NB4 (cell line): Measurements from ENCODE around the gene SERPINB7.

ENCODE experiments used
- TF ChIP-seq, protein P1 (sequence below): IDR thresholded peaks from 2 replicates; pipeline ENCODE4 v1.6.1; 2011; ENCODE audit warnings: low read depth, low read length
- TF ChIP-seq, protein P2 (sequence below): IDR thresholded peaks from one replicate; pipeline ENCODE4 v1.5.1; 2012; ENCODE audit warnings: low read depth, low read length

DNA sequence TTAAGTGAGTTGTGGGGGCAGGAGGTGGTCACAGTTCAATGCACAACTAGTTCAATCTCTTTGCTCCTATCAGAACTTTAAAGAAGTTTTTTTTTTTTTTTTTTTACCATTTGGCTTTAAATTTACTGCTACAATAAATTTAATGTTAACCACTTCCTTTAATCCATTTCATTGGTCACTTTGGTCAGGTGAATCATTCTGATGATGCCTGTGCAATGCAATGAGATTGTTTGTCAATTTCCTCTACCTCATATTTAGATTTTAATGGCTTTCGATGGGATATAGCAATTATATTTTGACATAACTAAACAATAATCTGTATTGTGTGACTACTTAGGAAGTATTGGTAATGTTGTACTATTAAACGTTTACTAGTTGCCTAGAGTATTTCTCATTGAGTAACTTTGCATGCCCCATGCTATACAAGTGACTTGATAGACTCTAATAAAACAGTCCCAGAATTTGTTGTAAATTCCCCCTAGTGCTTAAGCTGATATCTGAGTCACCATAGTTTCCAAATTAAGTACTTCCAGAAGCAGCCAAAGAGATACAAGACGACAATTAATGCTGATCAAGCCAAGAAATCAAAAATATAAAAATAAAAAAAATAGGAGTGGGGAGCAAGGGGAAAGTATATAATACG lies 59.4 kb downstream of the SERPINB7 start:
- TF ChIP-seq, protein P1, sequence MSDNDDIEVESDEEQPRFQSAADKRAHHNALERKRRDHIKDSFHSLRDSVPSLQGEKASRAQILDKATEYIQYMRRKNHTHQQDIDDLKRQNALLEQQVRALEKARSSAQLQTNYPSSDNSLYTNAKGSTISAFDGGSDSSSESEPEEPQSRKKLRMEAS: no peak
- TF ChIP-seq, protein P2, sequence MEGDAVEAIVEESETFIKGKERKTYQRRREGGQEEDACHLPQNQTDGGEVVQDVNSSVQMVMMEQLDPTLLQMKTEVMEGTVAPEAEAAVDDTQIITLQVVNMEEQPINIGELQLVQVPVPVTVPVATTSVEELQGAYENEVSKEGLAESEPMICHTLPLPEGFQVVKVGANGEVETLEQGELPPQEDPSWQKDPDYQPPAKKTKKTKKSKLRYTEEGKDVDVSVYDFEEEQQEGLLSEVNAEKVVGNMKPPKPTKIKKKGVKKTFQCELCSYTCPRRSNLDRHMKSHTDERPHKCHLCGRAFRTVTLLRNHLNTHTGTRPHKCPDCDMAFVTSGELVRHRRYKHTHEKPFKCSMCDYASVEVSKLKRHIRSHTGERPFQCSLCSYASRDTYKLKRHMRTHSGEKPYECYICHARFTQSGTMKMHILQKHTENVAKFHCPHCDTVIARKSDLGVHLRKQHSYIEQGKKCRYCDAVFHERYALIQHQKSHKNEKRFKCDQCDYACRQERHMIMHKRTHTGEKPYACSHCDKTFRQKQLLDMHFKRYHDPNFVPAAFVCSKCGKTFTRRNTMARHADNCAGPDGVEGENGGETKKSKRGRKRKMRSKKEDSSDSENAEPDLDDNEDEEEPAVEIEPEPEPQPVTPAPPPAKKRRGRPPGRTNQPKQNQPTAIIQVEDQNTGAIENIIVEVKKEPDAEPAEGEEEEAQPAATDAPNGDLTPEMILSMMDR: no peak
